Dermis microvascular lymphatic vessel endothelial cell (primary cell): ENCODE measurements around the gene KCNN4. TPM values are rescaled to one million over a fixed set of nuclear protein-coding genes. Genes with fewer than 3 reads are reported as not detected.
"Not testable (repeated sequence)": the region's sequence is repeated elsewhere in the genome, so short reads cannot be mapped to it uniquely, and the experiment has no call there.

Experiments used
- DNase-seq, 2 donors: peaks; one replicate each; pipeline versions ENCODE4 v3.0.0 to v3.0.0-alpha.2; 2010; ENCODE audit warnings: low read depth in 2 of 2
- total RNA-seq: library from RNA; depleted of rRNA; stranded (reverse); fragments of >200 nt; gene quantifications from 2 replicates; pipeline ENCODE4 v1.2.1, GENCODE V29; 2014

KCNN4 gene
- total RNA-seq: 0.39 and 0.51 TPM in 2 replicates

DNA sequence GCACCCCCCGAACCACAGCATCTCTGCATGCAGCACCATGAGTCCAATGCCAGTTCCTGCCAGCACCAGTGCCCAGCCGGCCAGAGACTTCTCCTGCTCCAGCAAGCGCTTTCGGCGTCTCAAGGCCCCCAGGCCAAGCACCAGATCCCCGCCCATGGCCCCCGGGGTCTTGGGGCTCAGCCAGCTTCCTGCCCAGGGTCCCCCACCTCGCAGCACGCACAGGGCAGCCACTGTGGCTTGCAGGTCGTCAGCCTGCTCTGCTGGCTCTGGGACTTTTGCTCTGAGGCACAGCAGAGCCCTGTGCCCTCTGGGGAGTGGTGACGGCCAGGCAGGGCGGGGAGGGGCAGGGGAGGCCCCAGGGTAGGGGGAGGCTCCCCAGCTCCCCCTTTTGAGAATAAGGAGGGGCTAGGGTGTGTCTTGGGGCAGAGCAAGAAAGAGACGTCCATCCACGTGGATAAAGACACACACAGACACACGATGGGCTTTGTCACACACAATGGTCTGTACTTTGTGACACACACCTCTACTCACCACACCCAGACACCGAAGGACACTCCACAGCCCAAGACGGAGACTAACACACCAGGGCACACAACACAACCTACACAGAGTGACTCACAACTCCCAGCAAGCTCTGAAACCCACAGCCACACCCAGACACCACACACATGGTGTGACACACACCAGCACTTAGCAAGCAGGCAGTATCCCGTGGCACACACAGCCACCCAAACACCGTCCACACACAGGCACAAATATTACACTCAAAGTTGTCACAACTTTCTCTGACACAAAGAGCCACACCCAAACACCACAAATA, at the start of gene KCNN4:
Gene KCNN4, minus strand, starts transcription at position 268 of the 820 bp plus-strand sequence. Its CDS starts 112 bp downstream, at position 156.
- DNase-seq: no peak

DNA sequence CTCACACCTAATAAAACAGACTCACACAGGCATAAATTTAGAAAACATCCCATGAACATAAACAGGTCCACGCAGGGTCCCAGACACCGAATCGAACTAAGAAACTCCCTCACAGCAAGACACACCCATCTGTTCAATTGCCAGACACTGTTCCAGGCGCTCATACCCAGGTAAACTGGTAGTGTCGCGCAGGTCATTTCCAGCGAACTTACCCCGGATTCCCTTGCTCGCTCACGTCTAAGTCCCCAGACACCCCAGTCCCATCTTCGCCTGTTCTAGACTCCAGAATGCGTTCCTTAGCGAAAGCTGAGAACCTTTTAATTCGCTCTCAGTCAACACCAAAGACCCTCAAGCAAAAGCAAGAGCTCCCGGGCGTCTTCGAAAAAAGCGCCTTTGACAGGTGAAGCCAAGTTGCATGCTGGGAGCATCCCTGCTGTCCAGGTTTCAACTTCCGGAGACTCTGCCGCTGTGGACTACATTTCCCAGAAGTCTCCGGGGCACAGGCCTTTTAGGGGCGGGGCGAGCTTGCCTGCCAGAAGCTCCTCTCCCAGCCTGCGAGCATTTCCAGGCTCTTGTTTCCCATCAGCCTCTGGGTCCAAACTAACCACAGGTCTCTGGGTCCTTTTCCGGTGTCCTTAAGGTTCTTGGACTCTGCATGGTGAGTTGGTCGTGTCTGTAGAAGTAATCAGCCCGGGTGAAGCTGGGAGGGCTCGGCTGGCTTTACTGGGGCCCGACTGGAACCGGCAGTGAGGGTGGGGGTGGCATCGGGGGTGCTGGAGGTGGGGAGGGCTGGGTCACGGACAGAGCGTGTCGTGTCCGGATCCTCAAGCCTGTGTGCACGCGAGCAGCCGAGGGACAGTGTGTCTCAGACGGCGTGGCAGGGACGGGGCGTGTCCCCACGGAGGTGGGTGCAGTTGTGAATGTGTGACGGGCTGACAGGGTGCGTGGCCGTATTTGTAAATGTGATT, 46.3 kb upstream of the KCNN4 start, which contains the start of gene ZNF283:
Gene ZNF283, plus strand, starts transcription at position 535 of the 968 bp plus-strand sequence. CDS start 6,184 bp downstream, outside the sequence.
- DNase-seq: peak; percentile 67 to 83

GRCh38 chr19:43824572-43824971, 43.8 kb upstream of the KCNN4 start:
- DNase-seq: not testable (repeated sequence)

DNA sequence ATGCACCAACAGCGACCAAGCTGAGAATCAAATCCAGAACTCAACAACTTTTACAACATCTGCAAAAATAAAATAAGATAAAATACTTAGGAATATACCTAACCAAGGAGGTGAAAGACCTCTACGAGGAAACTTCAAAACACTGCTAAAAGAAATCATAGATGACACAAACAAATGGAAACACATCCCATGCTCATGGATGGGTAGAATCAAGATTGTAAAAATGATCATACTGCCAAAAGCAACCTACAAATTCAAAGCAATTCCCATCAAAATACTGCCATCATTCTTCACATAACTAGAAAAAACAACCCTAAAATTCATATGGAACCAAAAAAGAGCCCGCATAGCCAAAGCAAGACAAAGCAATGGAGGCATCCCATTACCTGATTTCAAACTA, 43.1 kb upstream of the KCNN4 start:
- not testable (repeated sequence) for DNase-seq

DNA sequence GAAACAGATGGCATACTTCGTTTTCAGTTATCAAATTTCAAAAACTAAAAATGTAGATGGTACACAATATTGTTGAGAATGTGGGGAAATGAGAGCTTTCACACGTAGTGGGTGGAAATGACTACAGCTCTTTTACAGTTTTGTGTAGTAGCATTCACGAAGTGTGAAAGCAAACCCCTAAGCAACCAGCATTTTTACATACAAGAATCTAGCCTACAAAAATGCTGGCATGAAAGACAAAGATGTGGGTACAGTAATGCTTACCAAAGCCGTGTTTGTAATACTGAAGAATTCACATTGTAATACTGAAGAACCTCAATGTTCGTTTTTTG, 40.1 kb upstream of the KCNN4 start:
- DNase-seq: no peak

- DNase-seq: peak in 1 of 2 donors; percentile 15
These were observed 39.5 kb upstream of the KCNN4 start for GRCh38 chr19:43820098-43820883.

DNA sequence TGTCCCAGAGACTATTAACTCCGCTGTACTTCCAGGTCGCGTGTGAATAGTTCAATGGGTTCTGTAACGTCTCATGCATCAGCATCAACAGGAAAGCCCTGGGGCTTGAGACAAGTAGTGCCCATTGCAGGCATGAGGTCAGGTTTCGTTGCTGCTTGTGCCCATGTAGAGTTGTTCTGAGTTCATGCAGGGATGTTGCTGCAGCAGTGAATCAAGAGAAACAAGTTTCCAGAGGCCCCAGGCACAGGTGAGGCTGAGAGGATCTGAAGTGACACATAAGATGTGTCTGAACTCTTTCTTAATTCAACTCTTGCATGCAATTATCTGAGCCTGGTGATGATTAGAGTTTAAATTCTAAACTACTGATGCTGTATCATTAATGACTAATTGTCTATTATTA, 37.7 kb upstream of the KCNN4 start:
- no peak for DNase-seq

- not testable (repeated sequence) for DNase-seq
These were observed 36.7 kb upstream of the KCNN4 start for GRCh38 chr19:43817454-43817853.

DNA sequence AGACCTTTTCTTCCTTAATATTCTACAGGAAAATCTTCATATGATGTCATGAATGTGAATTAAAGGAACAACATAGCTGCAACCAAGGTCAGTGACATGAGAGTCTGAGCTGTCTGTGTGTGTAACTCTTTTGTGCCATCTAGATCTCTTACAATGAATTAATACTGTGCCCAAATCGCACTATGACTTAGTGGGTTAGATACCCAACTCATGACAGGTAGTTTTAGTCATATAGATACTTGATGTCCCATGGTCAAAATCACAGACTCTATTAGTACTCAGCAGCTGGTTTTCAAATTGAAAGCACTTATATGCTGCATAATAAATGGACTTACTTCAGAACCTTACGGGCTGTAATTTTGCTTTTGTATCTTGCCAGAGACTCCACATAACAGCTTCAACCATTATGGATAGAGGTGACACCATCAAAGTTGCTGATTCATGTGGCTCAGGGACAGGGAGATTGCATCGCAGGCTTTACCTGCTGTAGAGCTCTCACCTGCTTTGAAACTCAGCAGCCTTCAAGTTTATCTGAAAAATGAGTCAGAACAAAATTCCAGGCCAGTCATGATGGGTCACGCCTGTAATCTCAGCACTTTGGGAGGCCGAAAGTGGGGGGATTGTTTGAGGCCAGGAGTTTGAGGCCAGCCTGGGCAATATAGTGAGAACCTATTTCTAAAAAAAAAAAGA, 34.0 kb upstream of the KCNN4 start:
- DNase-seq: no peak

- DNase-seq: no peak
These were observed 31.9 kb upstream of the KCNN4 start for GRCh38 chr19:43812688-43813087.

GRCh38 chr19:43812259-43812658, 31.5 kb upstream of the KCNN4 start:
- DNase-seq: no peak

DNA sequence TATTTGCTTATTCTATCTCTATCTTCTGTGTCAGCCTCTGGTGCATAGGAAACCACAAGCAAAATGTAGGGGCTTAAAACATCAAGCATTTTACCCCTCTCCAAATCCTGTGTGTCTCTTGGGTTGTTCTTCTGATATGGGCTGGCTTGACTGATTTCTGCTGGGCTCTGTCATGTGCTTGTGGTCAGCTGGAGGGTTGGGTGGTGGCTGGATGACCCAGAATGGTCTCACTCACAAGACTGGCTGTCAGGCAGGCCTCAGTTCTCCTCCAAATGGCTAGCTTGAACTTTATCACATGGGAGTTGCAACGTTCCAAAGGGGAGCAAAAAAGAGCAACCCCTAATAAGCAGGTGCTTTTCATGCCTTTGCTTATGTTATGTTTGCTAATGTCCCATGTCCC, 31.1 kb upstream of the KCNN4 start:
- no peak for DNase-seq

DNA sequence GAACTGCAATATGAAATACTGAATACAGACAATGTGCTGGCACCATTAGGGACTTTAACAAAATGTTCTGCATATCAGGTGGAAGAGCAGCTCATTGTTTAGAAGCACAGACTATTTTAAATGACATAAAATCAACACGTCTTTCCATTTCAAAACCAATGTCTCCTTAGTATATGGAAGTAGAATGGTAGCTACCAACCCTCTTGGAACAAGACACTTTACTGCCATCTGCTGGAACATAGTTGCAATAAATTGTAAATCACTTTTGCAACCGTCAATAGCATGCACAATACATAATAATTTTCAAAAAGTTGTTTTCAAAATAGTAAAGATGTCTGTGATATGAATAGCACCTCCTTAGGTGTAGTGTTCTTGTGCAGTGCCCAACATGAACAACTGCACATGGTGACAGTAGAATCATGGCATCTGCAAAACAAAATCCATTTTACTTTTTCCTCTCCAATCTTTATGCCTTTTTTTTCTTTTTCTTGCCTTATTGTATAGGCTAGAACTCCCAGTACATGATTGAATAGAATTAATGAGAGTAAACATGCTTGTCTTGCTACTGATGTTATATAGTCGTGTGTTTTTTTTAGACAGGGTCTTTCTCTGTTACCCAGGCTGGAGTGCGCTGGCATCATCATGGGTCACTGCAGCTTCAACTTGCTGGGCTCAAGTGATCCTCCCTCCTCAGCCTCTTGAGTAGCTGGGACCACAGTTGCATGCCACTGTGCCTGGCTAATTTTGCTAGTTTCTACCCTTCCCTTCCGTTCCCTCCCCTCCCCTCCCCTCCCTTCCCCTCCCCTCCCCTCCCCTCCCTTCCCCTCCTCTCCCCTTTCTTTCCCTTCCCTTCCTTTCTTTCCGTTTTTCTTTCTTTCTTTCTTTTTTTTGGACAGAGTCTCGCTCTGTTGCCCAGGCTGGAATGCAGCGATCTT, 29.3 kb upstream of the KCNN4 start:
- DNase-seq: peak; percentile 63 to 71

- no peak for DNase-seq
These were observed 26.9 kb upstream of the KCNN4 start for GRCh38 chr19:43807651-43808050.

GRCh38 chr19:43806848-43807247, 26.1 kb upstream of the KCNN4 start:
- DNase-seq: peak in 1 of 2 donors; percentile 21

GRCh38 chr19:43806401-43806800, 25.6 kb upstream of the KCNN4 start:
- DNase-seq: not testable (repeated sequence)

GRCh38 chr19:43804432-43804831, 23.7 kb upstream of the KCNN4 start:
- no peak for DNase-seq

GRCh38 chr19:43802216-43802951, 21.6 kb upstream of the KCNN4 start, which contains the start of gene LYPD5:
Gene LYPD5, minus strand, starts transcription at chr19:43802447. Its CDS starts 67 bp downstream, at chr19:43802380.
- DNase-seq: no peak
